HG02970 (cell line): ENCODE results near the gene PGM1.

Experiments
- ATAC-seq: cut with Tn5 transposase; IDR thresholded peaks from one replicate; pipeline ENCODE4 v1.9.1; 2021; ENCODE audit warnings: mild to moderate bottlenecking, moderate library complexity, moderate number of reproducible peaks; ENCODE audit not compliant: unreplicated experiment, low FRiP score

PGM1 gene

DNA sequence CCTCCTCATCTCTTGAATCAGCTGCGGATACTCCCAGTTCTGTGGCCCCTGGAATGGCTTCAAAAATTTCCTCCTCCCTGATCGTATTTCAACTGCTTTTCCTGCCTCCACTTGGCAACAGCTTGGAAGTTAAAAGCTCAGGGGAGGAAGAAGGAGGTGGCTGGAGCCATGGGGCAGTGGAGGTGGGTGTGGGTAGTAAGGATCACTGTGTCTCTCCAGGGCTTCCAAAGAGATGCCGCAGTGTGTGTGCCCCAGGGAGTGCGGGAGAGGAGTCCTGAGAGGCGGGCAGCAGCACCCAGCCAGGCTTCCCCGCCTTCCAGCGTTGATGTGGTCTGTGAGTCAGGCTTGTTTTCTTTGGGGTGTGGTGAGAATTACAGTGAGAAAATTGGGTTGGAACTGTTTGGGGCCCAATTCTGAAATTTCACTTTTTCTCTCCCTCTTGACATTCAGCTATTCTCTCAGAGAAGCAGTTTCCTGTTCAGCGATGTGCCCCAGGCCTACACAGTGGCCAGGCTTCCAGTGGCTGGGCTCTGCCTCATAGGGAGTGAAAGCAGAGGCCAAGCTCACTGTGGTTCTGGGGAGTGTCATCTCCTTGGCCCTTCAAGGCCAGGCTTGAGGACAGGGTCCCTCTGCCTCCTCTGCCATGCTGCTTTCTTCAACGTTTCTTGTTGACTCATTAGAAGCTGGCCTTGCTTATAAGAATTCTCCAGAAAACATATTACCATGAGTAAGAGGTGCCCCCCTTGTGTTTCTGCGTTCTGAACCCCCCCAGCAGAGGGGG, 69.0 kb downstream of the PGM1 start:
- ATAC-seq: no peak

DNA sequence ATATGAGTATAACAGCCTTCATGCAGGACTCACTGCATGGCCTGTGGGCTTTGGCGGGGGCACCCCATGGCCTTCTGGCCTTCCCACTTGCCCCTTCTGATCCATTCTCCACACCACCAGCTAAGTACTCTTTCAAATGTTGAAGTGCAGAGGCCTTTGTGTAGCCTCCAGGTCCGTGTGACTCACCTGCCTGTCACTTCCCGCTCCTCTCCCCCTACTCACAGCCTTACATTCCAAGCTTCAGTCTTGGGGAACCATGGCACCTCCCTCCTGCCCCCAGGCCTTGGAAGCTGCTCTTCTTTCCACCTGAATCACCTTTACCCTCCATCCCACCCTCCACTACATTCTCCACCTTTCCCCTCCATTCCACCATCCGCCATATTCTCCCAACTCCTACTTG, 69.6 kb downstream of the PGM1 start:
- no peak for ATAC-seq

DNA sequence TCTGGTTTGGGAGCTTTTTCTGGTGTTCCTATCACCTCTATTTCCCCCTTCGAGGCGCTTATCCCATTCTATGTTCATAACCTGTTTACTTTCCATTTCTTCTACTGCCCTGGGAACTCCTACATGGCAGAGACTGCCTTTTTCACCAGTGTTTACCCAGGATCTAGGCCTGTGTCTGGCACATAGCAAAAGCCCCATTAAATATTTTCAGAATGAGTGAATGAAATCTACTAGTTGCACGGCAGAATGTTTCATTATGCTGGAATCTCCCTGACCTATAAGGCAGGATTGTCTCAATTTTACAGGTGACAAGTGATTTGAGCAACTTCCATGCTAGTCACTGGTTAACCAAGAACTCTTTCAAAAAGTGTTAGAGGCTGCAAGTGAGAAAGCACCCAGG, 70.1 kb downstream of the PGM1 start:
- ATAC-seq: no peak

DNA sequence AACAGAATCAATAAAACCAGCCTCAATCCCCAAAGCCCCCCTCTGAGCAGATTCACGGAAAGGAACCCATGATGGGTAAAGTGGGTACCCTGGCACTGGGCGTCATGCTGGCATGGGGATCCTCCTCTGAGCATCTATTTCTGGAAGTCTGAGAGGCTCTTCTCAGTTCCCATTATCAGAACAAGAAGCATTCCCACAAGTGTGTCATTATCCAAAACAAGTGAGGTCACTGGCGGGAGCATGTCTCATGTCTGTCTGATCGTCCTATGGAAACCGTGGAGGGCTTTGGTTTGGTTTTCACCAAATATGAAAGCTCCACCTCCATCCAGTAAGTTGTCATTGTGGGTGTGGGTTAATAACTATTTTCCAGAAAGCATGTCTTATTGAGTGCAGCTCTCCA, 70.7 kb downstream of the PGM1 start:
- no peak for ATAC-seq

DNA sequence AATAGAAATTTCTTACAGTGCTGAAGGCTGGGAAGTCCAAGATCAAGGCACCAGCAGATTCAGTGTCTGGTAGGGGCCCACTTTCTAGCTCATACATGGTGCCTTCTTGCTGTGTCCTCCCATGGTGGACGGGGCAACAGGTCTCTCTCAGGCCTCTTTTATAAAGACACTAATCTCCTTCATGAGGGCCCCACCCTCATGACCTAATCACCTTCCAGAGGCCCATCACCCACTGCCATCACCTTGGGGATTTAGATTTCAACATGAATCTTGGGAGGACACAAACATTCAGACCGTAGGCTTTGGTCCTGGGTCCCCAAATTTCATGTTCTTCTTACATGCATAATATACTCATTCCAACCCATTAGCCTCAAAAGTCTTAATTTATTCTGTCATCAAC, 71.5 kb downstream of the PGM1 start:
- no peak for ATAC-seq

DNA sequence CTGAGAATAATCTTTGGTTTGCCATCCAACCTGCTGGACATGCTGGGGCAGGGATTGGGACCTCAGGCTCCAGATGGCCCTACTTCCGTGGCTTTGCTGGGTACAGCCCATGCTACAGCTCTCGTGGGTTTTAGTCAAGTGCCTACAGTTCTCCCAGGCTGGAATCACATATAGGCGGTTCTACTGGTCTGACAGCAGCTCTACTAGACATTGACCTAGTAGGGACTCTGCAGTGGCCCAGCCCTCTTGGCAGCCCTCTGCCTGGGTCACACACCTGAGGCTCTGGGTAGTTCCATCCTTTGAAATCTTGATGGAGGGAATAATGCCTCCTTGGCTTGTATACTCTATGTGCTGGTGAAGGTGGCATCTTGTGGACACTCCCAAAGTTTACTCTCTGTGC, 72.2 kb downstream of the PGM1 start:
- no peak for ATAC-seq

DNA sequence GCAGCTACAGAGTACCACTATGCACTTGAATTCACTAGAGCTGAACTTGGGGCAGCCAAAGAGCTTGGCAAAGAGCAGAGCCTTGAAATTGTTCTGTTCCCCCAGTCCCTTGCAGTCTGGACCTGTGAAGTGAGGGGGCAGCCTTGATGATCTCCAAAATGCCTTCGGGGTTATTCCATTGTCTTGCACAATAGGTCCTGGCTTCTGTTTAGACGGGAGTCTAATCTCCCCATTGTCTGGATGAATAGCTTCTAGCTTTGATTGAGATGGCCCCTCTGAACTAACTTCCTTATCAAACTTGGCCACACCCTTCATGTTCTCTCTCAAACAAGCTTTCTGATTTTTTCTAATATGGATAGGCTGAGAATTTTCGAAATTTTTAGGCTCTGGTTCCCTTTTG, 72.6 kb downstream of the PGM1 start:
- ATAC-seq: no peak

DNA sequence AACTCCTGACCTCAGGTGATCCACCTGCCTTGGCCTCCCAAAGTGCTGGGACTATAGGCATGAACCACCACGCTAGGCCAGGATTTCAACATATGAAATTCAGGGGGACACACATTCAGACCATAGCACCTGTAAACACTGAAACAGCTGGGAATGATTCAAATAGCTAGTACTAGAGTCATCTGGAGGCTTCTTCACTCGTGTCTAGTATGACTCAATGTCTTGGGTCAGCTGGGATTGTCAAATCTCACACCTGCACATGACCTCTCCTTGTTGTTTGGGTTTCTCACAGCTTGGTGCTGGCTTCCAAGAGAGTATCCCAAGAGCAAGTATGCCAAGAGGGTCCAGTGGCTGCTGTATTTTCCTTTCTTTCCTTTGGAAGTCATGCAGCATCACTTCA, 75.1 kb downstream of the PGM1 start:
- ATAC-seq: no peak

DNA sequence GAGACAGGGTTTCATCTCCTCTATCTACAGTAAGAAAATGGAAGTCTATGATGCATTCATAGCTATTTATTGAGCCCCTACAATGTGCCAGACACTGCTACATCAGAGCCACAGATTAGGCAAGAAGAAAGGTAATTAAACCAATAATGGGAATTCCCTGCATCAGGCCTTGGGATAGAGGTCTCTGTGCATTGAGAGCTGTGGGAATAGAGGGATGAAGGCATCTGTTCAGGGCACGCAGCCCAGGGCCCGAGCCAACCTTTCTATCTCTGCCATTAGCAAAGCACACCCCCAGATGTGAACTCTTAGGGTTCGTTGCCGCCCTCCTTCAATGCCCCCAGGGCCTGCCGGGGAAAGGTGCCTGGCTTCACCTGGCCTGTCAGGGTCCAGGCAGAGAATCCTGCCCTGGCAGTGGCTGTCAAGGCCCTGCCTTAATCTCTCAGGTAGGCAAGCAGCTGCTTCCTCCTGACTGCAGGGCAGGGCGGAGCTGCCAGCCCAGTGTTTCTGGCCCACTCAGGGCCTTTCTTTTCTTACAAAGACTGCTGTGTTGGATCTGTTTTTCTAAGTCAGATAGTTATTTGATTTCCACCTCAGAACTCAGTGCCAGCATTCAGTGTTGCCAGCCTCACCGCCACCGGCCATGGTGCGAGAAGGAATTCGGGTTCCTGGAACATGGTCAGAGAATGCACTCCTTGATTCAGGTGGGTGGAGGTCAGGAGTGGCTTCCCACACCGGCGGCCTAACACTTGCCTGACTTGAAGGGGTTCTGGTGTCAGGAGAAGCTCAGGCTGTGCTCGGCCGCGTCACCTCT, 76.1 kb downstream of the PGM1 start:
- no peak for ATAC-seq

DNA sequence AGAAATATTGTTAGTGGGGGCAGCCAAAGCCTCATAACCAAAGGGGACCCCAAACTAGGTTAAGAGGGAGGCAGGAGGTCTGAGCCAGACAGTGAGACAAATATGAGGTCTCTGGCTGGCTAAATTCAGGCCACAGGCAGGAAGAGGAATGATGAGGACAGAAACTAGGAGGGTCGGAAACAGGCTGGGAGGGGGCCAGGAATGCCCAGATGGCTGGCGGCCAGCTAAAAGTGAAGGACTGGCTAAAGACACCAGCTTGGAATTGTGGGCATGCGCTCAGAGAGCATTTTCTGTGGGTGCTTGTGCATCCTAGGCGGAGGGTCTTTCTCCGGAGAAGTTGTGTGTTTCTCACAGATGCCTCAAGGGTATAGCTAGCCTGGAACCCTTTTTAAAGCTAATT, 77.0 kb downstream of the PGM1 start:
- ATAC-seq: no peak

DNA sequence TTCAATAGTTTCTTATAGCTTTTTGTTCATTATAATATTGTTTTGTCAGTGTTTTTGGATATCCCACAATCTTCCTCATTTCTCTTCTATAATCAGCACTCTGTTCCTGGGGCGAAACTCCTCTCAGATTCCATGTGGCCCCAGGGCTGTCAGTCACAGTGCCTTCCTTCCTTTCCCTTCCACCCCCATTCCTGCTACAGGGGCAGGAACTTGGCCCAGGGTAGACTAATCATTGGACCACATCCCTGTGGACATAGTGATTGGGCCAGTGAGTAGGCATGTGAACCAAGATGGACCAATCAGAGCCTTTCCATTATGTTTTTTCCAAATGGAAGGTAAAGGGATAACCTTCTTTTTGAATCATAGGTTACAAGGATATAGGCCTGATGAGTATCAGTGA, 78.3 kb downstream of the PGM1 start:
- no peak for ATAC-seq

DNA sequence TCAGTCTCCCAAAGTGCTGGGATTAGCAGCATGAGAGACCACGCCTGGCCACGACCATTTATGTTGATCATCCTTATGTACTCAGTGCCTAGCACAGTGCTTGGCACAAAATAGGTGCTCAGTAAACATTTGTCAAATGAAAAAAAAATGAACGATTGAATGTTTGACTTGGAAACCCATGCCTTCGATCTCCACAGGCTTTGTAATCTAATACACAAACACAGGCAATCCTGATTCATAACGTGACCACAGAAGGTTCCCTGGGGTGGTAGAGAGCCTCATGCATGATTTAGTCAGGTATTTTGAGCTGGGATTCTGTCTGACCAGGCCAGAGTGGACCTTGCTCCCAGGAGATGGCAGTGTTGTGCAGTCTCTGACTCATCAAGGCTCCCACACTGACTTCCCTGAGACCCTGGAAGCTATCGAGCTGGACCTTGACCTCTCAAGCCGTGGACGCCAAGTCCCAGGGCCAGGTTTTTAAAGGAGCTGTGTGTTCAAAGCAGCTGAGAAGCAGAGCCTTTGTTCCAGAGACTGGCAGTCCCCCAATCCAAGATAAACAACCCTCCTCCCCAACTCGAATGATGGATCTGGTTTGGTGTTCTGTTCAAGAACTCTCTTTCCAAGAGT, 81.1 kb downstream of the PGM1 start:
- no peak for ATAC-seq

DNA sequence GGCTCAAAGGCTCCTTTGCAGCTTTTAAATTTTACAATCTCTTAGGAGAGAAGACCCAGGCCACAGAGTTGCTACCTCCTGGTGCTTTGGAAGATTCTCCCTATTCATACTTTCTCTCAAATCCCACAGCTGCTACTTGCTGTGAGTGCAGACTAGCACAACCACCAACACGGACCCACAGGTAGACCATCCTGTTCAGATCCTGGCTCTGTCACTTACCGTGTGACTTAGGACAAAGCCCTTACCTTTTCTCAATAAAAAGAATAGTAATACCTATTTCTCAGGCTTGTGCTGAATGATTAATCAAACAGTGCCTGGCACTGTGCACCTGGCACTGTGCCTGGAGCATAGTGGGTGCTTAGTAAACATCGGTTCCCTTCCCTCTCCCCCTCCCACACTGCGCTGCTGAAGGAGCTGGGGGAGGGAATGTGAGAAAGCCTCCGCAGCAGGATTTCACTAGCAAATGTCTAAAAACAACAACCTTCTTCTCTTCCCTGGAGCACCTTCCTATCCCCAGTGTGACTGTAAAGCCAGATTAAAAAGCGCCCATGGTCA, 81.7 kb downstream of the PGM1 start:
- ATAC-seq: no peak

DNA sequence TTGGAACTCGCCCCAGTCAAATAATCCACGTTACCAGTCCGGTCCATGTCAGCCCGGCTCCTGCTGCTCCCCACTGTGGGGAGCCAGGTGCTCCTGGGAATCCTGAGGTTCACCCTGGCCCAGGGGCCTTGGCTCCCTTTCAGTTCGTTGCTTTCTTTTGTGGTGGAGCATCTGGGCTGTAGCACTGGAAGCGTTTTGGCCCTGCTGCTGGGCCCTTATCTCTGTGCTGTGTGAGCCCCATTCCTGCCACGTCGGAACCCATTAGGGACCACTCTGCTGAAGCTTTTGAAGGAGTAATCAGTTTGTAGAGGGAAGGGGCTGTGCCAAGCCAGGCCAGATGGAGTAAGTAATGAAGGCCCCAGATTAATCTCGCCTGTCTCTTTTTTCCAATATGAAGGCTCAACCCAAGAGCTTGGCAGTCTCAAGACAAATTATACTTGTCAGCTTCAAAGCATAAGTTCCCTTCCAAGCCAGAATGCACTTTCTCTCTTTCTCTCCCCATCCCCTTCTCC, 82.3 kb downstream of the PGM1 start:
- no peak for ATAC-seq

DNA sequence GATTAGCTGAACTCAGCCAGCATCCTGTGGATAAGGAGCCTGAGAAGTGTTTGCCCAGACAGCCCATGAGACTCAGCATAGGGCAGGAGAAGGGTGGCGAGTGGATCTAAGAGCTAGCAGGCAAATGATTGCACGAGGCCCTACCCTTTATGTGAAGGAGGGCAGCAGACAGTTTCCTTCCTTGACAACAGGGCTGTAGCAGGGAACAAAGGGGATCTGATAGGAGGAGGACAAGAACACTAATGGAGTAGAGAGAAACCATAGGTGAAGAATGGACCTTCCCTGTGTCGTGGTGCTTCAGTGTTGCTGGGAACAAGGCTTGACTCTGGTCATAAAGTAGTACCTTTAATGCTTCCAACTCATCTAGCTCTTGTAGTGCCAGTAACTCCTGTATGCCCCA, 84.3 kb downstream of the PGM1 start:
- ATAC-seq: no peak

DNA sequence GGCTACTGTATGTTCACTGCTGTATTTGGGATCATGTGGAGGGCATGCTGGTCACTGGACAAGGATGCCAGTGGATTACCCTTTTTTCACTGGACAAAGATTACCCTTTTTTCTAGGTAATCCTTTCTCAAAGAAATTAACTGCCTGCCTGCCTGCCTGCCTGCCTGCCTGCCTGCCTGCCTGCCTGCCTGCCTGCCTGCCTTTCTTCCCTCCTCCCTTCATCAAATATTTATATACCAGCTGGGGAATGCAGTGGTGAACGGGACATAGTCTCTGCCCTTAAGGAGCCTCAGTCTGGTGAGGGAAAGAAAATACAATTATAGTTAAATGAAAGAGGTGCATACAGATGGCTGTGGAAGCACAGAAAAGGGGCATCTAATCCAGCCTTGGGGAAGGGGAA, 85.0 kb downstream of the PGM1 start:
- no peak for ATAC-seq

DNA sequence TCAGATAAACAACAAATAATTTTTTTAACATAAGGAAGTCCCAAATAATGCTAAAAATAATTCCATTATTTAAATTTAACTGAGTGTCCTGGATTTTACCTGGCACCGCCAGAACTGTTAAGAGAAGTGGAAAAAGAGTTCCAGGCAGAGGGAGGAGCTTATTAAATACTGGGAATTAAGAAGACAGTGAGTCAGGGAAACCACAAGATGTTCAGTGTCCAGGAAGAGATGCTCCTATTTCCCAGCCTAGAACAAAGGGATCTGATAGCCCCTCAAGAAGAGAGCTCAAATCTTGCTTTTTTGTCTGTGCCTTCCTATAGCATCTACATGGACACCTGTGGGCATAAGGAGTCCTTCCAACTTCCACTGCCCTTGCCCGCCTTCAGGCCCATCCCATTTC, 85.9 kb downstream of the PGM1 start:
- ATAC-seq: no peak

DNA sequence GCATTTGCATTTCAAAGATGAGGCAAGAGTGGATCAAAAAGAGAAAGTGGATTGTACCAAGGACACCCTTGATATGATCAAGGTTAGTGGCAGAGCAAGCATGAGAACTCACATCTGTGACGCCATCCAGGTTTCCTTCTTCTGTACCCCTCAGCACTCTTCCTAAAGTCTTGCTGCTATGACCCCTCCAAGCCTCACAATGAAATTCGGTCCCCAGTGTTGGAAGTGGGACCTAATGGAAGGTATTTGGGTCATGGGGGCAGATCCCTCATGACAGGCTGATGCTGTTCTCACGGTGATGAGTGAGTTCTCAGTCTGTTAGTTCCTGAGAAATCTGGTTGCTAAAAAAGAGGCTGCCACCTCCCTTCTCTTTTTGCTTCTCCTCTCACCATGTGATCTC, 86.4 kb downstream of the PGM1 start:
- ATAC-seq: no peak

DNA sequence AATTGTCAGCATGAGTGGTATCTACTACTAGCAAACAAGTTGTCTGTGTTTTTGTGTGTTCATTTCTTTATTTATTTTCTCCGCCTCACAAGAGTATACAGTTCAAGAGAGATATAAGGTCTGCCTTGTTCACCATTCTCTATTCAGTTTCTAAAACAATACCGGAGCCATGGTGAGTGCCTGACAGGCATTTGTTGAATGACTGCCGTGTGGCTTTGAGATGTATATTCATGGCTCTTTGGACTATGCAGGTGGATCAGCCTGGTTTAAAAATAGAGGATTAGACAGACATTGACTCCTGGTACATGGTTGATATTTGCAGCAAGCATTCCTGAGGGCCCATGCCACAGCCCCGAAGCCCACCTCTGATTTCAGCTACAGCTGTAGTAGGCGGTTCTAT, 89.7 kb downstream of the PGM1 start:
- no peak for ATAC-seq

DNA sequence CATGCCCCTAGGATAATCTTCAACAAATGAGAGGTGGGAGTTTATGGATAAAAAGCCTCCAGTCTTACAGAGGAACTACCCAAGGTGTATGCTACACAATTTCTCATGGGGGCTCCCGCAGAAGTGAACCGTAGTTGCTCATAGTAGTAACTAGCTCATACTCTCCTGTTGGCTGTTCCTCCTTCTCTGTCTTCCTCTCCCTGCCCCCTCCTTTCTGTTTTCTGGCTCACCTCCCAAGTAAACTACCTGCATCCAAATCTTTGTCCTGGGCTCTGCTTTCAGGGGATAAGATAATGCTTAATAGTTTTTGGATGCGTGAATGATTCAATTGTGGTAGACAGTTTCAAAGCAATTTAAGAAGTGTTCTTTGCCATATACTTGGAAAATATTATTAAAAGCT, 90.5 kb downstream of the PGM1 start:
- ATAC-seq: no peak

DNA sequence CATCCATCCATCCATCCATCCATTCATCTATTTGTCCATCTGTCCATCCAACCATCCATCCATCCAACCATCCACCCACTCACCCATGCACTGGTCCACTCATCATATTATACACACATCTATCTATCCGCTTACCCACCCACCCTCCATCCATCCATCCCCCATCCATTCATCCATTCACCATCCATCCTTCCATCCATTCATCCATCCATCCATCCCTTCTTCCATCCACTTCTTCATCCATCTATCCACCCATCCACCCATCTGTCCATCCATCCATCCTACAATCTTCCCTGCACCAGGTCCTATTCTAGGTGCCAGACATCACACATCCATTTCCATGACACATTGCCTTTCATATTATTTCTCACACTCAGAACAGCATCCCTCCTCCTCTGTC, 93.5 kb downstream of the PGM1 start:
- no peak for ATAC-seq
